Tibial nerve (tissue), 3 donors: ENCODE measurements around the gene GSTA4.

Source experiments
- POLR2A ChIP-seq, 2 donors: fragments of 450-650 bp; IDR thresholded peaks; one replicate each; pipeline ENCODE4 v1.6.1; 2017; ENCODE audit warnings: antibody characterized with exemption in 2 of 2, mild to moderate bottlenecking in 2 of 2, moderate library complexity in 2 of 2
- TF ChIP-seq, protein P1 (sequence below), 5 experiments: fragments of 200-600 bp in 3 of 5; fragments of 450-650 bp in 2 of 5; sonication (generic) in 3 of 5; IDR thresholded peaks; one replicate each; pipeline ENCODE4 v1.5.1; 2016 to 2019; ENCODE audit warnings: antibody characterized with exemption in 5 of 5, mild to moderate bottlenecking in 3 of 5, moderate library complexity in 2 of 5

DNA sequence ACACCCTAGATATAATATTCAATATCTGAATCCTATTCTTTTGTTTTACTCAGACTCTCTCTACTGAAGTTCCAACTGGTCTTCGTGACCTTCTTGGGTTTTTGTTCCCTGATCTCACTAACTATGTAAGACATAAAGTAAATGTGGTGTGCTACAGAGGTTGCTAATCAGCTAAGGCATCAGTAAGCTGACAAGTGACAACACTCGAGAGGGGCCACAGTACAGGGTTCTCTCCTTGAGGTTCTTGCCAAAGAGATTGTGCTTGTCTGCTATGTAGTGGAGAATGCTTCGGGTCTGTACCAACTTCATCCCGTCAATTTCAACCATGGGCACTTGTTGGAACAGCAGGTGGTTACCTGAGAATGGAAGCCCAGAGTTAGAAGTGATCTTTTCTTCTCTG, 9.9 kb downstream of the GSTA4 start:
- TF ChIP-seq, protein P1, sequence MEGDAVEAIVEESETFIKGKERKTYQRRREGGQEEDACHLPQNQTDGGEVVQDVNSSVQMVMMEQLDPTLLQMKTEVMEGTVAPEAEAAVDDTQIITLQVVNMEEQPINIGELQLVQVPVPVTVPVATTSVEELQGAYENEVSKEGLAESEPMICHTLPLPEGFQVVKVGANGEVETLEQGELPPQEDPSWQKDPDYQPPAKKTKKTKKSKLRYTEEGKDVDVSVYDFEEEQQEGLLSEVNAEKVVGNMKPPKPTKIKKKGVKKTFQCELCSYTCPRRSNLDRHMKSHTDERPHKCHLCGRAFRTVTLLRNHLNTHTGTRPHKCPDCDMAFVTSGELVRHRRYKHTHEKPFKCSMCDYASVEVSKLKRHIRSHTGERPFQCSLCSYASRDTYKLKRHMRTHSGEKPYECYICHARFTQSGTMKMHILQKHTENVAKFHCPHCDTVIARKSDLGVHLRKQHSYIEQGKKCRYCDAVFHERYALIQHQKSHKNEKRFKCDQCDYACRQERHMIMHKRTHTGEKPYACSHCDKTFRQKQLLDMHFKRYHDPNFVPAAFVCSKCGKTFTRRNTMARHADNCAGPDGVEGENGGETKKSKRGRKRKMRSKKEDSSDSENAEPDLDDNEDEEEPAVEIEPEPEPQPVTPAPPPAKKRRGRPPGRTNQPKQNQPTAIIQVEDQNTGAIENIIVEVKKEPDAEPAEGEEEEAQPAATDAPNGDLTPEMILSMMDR (IDR thresholded peaks at IDR 0.05), result no peak
- no peak for TF ChIP-seq POLR2A (IDR thresholded peaks at IDR 0.05)
